HepG2 (cell line): ENCODE data around the gene KHNYN. TPM values are rescaled to one million over a fixed set of nuclear protein-coding genes. Genes with fewer than 3 reads are reported as not detected.

Experiments used
- ATF1 ChIP-seq: IDR thresholded peaks from 2 replicates; pipeline ENCODE4 v1.6.1; 2016; ENCODE audit warnings: mild to moderate bottlenecking, control low read depth
- CCDC6 ChIP-seq: sonication (generic); formaldehyde crosslinking; IDR thresholded peaks from 2 replicates; pipeline ENCODE4 v1.8.1; 2022; ENCODE audit warnings: mild to moderate bottlenecking, missing genetic modification reagents, moderate library complexity
- ERF ChIP-seq: IDR thresholded peaks from 2 replicates; pipeline ENCODE4 v1.6.1; 2018; ENCODE audit warnings: missing biosample characterization, missing genetic modification reagents
- GFI1 ChIP-seq: sonication (generic); formaldehyde crosslinking; IDR thresholded peaks from 2 replicates; pipeline ENCODE4 v1.5.0; 2020; ENCODE audit warnings: missing genetic modification reagents, mild to moderate bottlenecking, borderline replicate concordance
- GTF2F1 ChIP-seq: fragments of 150-350 bp; IDR thresholded peaks from 2 replicates; pipeline ENCODE4 v1.6.1; 2014; ENCODE audit warnings: low read length
- HNF4A ChIP-seq: sonication (generic); formaldehyde crosslinking; IDR thresholded peaks from 2 replicates; pipeline ENCODE4 v1.4.0; 2020; ENCODE audit warnings: missing genetic modification reagents
- KLF16 ChIP-seq, 2 experiments: sonication (generic) in 1 of 2; formaldehyde crosslinking in 1 of 2; IDR thresholded peaks; 2 replicates each; pipeline versions ENCODE4 v1.6.1 to v1.8.0; 2016 to 2023; ENCODE audit warnings: missing genetic modification reagents in 2 of 2, missing compliant biosample characterization in 1 of 2
- MTF1 ChIP-seq: sonication (generic); formaldehyde crosslinking; IDR thresholded peaks from 2 replicates; pipeline ENCODE4 v1.5.0; 2020; ENCODE audit warnings: missing genetic modification reagents
- NONO ChIP-seq, 2 experiments: fragments of 450-650 bp in 1 of 2; sonication (generic) in 1 of 2; formaldehyde crosslinking in 1 of 2; IDR thresholded peaks in 1 of 2; conservative IDR thresholded peaks in 1 of 2; 2 replicates each; pipeline versions ENCODE4 v1.6.1 to v1.8.0; 2017 to 2022; ENCODE audit warnings: mild to moderate bottlenecking in 1 of 2, missing genetic modification reagents in 1 of 2, moderate library complexity in 1 of 2
- POLR2G ChIP-seq: fragments of 200-400 bp; formaldehyde crosslinking; IDR thresholded peaks from 2 replicates; pipeline ENCODE4 v1.6.1; 2018; ENCODE audit warnings: mild to moderate bottlenecking, low read depth, low read length, moderate library complexity
- SIX4 ChIP-seq: sonication (generic); formaldehyde crosslinking; IDR thresholded peaks from 2 replicates; pipeline ENCODE4 v1.4.0; 2020; ENCODE audit warnings: missing genetic modification reagents
- SMC3 ChIP-seq: IDR thresholded peaks from 2 replicates; pipeline ENCODE4 v1.6.1; 2011; ENCODE audit warnings: low read length, improper control_type of control experiment
- SRSF1 ChIP-seq: fragments of 200-400 bp; formaldehyde crosslinking; optimal IDR thresholded peaks from 2 replicates; pipeline ENCODE3; 2017; ENCODE audit warnings: mild to moderate bottlenecking, low read depth, low read length, moderate library complexity
- TBX3 ChIP-seq: fragments of 450-650 bp; IDR thresholded peaks from 2 replicates; pipeline ENCODE4 v1.6.1; 2017; ENCODE audit warnings: antibody characterized with exemption, mild to moderate bottlenecking, inconsistent platforms, borderline replicate concordance
- ZBTB7B ChIP-seq: sonication (generic); formaldehyde crosslinking; IDR thresholded peaks from 2 replicates; pipeline ENCODE4 v1.4.0; 2020; ENCODE audit warnings: missing genetic modification reagents
- ZFP1 ChIP-seq: IDR thresholded peaks from 2 replicates; pipeline ENCODE4 v1.6.1; 2016
- ZNF343 ChIP-seq: sonication (generic); formaldehyde crosslinking; IDR thresholded peaks from 2 replicates; pipeline ENCODE4 v1.4.0; 2020; ENCODE audit warnings: mild to moderate bottlenecking, missing genetic modification reagents
- ZNF569 ChIP-seq: sonication (generic); formaldehyde crosslinking; IDR thresholded peaks from 2 replicates; pipeline ENCODE4 v1.5.0; 2020; ENCODE audit warnings: mild to moderate bottlenecking, missing genetic modification reagents, moderate library complexity, borderline replicate concordance
- ZZZ3 ChIP-seq: sonication (generic); formaldehyde crosslinking; IDR thresholded peaks from 2 replicates; pipeline ENCODE4 v1.4.0; 2020; ENCODE audit warnings: missing genetic modification reagents, mild to moderate bottlenecking, borderline replicate concordance
- polyA plus RNA-seq, 8 experiments: library from polyadenylated mRNA; depleted of rRNA in 3 of 8; stranded (reverse) in 7 of 8; unstranded in 1 of 8; fragments of >200 nt; fragmentation: Illumina TruSeq in 4 of 8; extraction: Trizol in 4 of 8; gene quantifications; 2 replicates each; pipeline versions ENCODE4 v1.2.1 to v1.2.3, GENCODE V29; 2011 to 2016; ENCODE audit warnings: low read depth in 4 of 8, missing spikeins in 1 of 8, mixed read lengths in 1 of 8; ENCODE audit not compliant: insufficient read depth in 1 of 8
- total RNA-seq, 5 experiments: library from RNA; depleted of rRNA; stranded (reverse); fragments of >200 nt; fragmentation: Illumina TruSeq; extraction: Trizol; gene quantifications; 2 replicates each; pipeline ENCODE4 v1.2.3, GENCODE V29; 2016; ENCODE audit warnings: low read depth in 1 of 5
- TF ChIP-seq, protein P1 (sequence below): sonication (generic); formaldehyde crosslinking; IDR thresholded peaks from 2 replicates; pipeline ENCODE4 v1.4.0; 2020; ENCODE audit warnings: missing genetic modification reagents
- TF ChIP-seq, protein P2 (sequence below): sonication (generic); formaldehyde crosslinking; IDR thresholded peaks from 2 replicates; pipeline ENCODE4 v1.8.0; 2022; ENCODE audit warnings: missing genetic modification reagents, mild to moderate bottlenecking, borderline replicate concordance
- TF ChIP-seq, protein P3 (sequence below): fragments of 450-650 bp; IDR thresholded peaks from 2 replicates; pipeline ENCODE4 v1.6.1; 2017
- TF ChIP-seq, protein P4 (sequence below): sonication (generic); formaldehyde crosslinking; IDR thresholded peaks from 2 replicates; pipeline ENCODE4 v1.8.1; 2023; ENCODE audit warnings: missing genetic modification reagents, mild to moderate bottlenecking, borderline replicate concordance

The KHNYN gene
- total and polyA plus RNA-seq, 2 of the 13 experiments (the other 11 are each of a cell fraction or from before 2014, with no cell fraction given): 52.8 to 75.7 TPM

DNA sequence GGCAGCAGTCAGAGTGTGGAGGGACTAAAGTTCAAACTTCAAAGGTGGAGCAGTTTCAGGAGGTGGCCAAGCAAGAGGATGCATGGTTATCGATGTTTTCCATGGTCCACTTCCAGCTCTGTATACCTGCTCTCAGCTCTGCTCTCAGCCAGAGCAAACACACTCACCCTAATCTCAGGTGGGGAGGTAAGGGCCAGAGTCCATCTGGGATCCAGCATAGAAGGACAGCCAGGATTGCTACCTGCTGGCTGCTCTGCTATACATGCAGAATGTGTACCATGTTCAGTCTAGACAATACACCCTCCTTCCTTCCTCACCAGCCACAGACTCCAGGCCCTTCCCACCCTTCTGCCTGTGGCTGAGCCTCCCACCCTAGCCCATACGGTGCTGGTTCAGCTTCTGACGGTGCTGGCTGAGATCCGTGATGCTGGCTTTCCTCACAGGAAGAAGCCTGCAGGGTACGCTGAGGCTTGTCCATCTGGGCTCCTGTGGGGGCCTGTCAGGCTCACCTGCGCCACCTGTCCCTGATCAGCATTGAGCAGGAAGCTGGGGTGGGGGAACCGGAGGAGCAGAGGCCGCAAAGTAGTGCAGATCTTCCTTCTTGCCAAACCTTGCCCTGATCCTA, 2.7 kb upstream of the KHNYN start (continued):
- TF ChIP-seq, protein P1, sequence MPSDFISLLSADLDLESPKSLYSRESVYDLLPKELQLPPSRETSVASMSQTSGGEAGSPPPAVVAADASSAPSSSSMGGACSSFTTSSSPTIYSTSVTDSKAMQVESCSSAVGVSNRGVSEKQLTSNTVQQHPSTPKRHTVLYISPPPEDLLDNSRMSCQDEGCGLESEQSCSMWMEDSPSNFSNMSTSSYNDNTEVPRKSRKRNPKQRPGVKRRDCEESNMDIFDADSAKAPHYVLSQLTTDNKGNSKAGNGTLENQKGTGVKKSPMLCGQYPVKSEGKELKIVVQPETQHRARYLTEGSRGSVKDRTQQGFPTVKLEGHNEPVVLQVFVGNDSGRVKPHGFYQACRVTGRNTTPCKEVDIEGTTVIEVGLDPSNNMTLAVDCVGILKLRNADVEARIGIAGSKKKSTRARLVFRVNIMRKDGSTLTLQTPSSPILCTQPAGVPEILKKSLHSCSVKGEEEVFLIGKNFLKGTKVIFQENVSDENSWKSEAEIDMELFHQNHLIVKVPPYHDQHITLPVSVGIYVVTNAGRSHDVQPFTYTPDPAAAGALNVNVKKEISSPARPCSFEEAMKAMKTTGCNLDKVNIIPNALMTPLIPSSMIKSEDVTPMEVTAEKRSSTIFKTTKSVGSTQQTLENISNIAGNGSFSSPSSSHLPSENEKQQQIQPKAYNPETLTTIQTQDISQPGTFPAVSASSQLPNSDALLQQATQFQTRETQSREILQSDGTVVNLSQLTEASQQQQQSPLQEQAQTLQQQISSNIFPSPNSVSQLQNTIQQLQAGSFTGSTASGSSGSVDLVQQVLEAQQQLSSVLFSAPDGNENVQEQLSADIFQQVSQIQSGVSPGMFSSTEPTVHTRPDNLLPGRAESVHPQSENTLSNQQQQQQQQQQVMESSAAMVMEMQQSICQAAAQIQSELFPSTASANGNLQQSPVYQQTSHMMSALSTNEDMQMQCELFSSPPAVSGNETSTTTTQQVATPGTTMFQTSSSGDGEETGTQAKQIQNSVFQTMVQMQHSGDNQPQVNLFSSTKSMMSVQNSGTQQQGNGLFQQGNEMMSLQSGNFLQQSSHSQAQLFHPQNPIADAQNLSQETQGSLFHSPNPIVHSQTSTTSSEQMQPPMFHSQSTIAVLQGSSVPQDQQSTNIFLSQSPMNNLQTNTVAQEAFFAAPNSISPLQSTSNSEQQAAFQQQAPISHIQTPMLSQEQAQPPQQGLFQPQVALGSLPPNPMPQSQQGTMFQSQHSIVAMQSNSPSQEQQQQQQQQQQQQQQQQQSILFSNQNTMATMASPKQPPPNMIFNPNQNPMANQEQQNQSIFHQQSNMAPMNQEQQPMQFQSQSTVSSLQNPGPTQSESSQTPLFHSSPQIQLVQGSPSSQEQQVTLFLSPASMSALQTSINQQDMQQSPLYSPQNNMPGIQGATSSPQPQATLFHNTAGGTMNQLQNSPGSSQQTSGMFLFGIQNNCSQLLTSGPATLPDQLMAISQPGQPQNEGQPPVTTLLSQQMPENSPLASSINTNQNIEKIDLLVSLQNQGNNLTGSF (CRISPR knock-in tag): no peak; the same call in 1 of the 2 replicates
- no peak for TF ChIP-seq CCDC6 (CRISPR knock-in tag)
- TF ChIP-seq ZBTB7B: peak; percentile 90
- peak; percentile 74 for TF ChIP-seq SRSF1
- peak in 1 of 2 experiments; percentile 32; a peak in 1 of 4 replicates for TF ChIP-seq KLF16 (CRISPR knock-in tag; IDR thresholded peaks at IDR 0.05)
- TF ChIP-seq, protein P2, sequence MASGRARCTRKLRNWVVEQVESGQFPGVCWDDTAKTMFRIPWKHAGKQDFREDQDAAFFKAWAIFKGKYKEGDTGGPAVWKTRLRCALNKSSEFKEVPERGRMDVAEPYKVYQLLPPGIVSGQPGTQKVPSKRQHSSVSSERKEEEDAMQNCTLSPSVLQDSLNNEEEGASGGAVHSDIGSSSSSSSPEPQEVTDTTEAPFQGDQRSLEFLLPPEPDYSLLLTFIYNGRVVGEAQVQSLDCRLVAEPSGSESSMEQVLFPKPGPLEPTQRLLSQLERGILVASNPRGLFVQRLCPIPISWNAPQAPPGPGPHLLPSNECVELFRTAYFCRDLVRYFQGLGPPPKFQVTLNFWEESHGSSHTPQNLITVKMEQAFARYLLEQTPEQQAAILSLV: peak; percentile 83; the same call in 1 of the 2 replicates
- no peak for TF ChIP-seq NONO (IDR thresholded peaks at IDR 0.05)
- TF ChIP-seq NONO (CRISPR knock-in tag; conservative IDR thresholded peaks at IDR 0.05): peak; percentile 82
- TF ChIP-seq POLR2G: no peak
- TF ChIP-seq MTF1 (CRISPR knock-in tag): no peak
- TF ChIP-seq SMC3: no peak
- TF ChIP-seq, protein P3, sequence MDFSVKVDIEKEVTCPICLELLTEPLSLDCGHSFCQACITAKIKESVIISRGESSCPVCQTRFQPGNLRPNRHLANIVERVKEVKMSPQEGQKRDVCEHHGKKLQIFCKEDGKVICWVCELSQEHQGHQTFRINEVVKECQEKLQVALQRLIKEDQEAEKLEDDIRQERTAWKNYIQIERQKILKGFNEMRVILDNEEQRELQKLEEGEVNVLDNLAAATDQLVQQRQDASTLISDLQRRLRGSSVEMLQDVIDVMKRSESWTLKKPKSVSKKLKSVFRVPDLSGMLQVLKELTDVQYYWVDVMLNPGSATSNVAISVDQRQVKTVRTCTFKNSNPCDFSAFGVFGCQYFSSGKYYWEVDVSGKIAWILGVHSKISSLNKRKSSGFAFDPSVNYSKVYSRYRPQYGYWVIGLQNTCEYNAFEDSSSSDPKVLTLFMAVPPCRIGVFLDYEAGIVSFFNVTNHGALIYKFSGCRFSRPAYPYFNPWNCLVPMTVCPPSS: no peak
- TF ChIP-seq HNF4A (CRISPR knock-in tag): peak; percentile 98
- no peak for TF ChIP-seq GTF2F1
- TF ChIP-seq, protein P4, sequence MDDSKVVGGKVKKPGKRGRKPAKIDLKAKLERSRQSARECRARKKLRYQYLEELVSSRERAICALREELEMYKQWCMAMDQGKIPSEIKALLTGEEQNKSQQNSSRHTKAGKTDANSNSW: no peak; the same call in 1 of the 2 replicates
- no peak for TF ChIP-seq ZNF569 (CRISPR knock-in tag)
- TF ChIP-seq ATF1 (CRISPR knock-in tag): no peak
- TF ChIP-seq SIX4 (CRISPR knock-in tag): 0 out of 2 replicates have a peak, but pooled peaks have one; percentile 16
- TF ChIP-seq ERF (CRISPR knock-in tag): peak; percentile 95
- 0 out of 2 replicates have a peak, but pooled peaks have one; percentile 58 for TF ChIP-seq ZFP1 (CRISPR knock-in tag)
- TF ChIP-seq TBX3: 0 out of 2 replicates have a peak, but pooled peaks have one; percentile 12
- peak; percentile 70; the same call in 1 of the 2 replicates for TF ChIP-seq ZZZ3
- 0 out of 2 replicates have a peak, but pooled peaks have one; percentile 67 for TF ChIP-seq ZNF343 (CRISPR knock-in tag)
- TF ChIP-seq GFI1 (CRISPR knock-in tag): no peak
